Fibroblast of upper back skin (primary cell): ENCODE results near the gene AFAP1.
A peak's percentile ranks its signal among the peaks of the same experiment; 100 is the strongest.

Source experiments
- DNase-seq: peaks from one replicate; pipeline ENCODE4 v3.0.0-alpha.2; 2013

Gene AFAP1

GRCh38 chr4:7801001-7801400, 138.7 kb downstream of the AFAP1 start:
- DNase-seq, result no peak

- no peak for DNase-seq
Measured at GRCh38 chr4:7800410-7800809, 139.3 kb downstream of the AFAP1 start.

- no peak for DNase-seq
Measured at GRCh38 chr4:7799736-7800135, 139.9 kb downstream of the AFAP1 start.

GRCh38 chr4:7799306-7799705, 140.4 kb downstream of the AFAP1 start:
- no peak for DNase-seq

GRCh38 chr4:7798178-7798995, 141.3 kb downstream of the AFAP1 start:
- DNase-seq, result no peak

- no peak for DNase-seq
Measured at GRCh38 chr4:7797330-7797729, 142.3 kb downstream of the AFAP1 start.

- DNase-seq, result no peak
Measured at GRCh38 chr4:7795983-7796382, 143.7 kb downstream of the AFAP1 start.

- no peak for DNase-seq
Measured at GRCh38 chr4:7793186-7793585, 146.5 kb downstream of the AFAP1 start.

- no peak for DNase-seq
Measured at GRCh38 chr4:7792616-7793015, 147.0 kb downstream of the AFAP1 start.

- no peak for DNase-seq
Measured at GRCh38 chr4:7790999-7791398, 148.7 kb downstream of the AFAP1 start.

GRCh38 chr4:7790023-7790422, 149.6 kb downstream of the AFAP1 start:
- no peak for DNase-seq

- no peak for DNase-seq
Measured at GRCh38 chr4:7788694-7789425, 150.8 kb downstream of the AFAP1 start.

- DNase-seq, result no peak
Measured at GRCh38 chr4:7788193-7788592, 151.5 kb downstream of the AFAP1 start.

GRCh38 chr4:7787681-7788141, 151.9 kb downstream of the AFAP1 start:
- no peak for DNase-seq

- DNase-seq, result no peak
Measured at GRCh38 chr4:7787067-7787466, 152.6 kb downstream of the AFAP1 start.

GRCh38 chr4:7786517-7786916, 153.1 kb downstream of the AFAP1 start:
- no peak for DNase-seq

GRCh38 chr4:7786040-7786439, 153.6 kb downstream of the AFAP1 start:
- DNase-seq, result no peak

GRCh38 chr4:7785017-7785416, 154.6 kb downstream of the AFAP1 start:
- DNase-seq, result peak; percentile 50

- no peak for DNase-seq
Measured at GRCh38 chr4:7784131-7784870, 155.4 kb downstream of the AFAP1 start.

- no peak for DNase-seq
Measured at GRCh38 chr4:7783541-7783940, 156.1 kb downstream of the AFAP1 start.

GRCh38 chr4:7782783-7783182, 156.9 kb downstream of the AFAP1 start:
- DNase-seq, result no peak

GRCh38 chr4:7781993-7782392, 157.7 kb downstream of the AFAP1 start:
- no peak for DNase-seq

GRCh38 chr4:7781366-7781765, 158.3 kb downstream of the AFAP1 start:
- peak; percentile 59 for DNase-seq
